ENCODE results near the gene MRPL17.

GRCh38 chr11:6646071-6646470 is 37.1 kb downstream of the MRPL17 start:
- TF ChIP-seq POLR2AphosphoS5 (IDR thresholded peaks at IDR 0.05) (no peak), POLR2A (IDR thresholded peaks at IDR 0.05) (no peak), CTCF (IDR thresholded peaks at IDR 0.05) (no peak), EP300 (IDR thresholded peaks at IDR 0.05; ENCODE audit: low read depth) (no peak)

Measured in transverse colon (tissue), 4 donors.